Ishikawa (cell line): ENCODE data around the gene LILRB3.

ENCODE experiments used
- CREB1 ChIP-seq: IDR thresholded peaks from 2 replicates; pipeline ENCODE4 v1.6.1; 2012; ENCODE audit warnings: low read depth
- EGR1 ChIP-seq: IDR thresholded peaks from 2 replicates; pipeline ENCODE4 v1.6.1; 2012
- RAD21 ChIP-seq: IDR thresholded peaks from 2 replicates; pipeline ENCODE4 v1.6.1; 2012; ENCODE audit warnings: low read depth
- TAF1 ChIP-seq: IDR thresholded peaks from 2 replicates; pipeline ENCODE4 v1.6.1; 2012; ENCODE audit warnings: low read depth, mild to moderate bottlenecking
- TEAD4 ChIP-seq: IDR thresholded peaks from 2 replicates; pipeline ENCODE4 v1.6.1; 2012
- TF ChIP-seq, protein P1 (sequence below): IDR thresholded peaks from 2 replicates; pipeline ENCODE4 v1.6.1; 2012

- no peak for TF ChIP-seq TEAD4
- no peak for TF ChIP-seq RAD21
- no peak for TF ChIP-seq CREB1
- TF ChIP-seq, protein P1, sequence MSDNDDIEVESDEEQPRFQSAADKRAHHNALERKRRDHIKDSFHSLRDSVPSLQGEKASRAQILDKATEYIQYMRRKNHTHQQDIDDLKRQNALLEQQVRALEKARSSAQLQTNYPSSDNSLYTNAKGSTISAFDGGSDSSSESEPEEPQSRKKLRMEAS: no peak
- TF ChIP-seq TAF1: no peak
- no peak for TF ChIP-seq EGR1
Measured at GRCh38 chr19:54201172-54201701, 21.6 kb downstream of the LILRB3 start.
